Measurements from ENCODE around the gene OTOP3.
"Not testable (repeated sequence)": the region's sequence is repeated elsewhere in the genome, so short reads cannot be mapped to it uniquely, and the experiment has no call there.

Gene OTOP3

GRCh38 chr17:74935585-74936469 is at the start of gene OTOP3:
TSS of gene OTOP3 (plus strand) at chr17:74935898. CDS start at chr17:74935922, 24 bp downstream.
- no peak for DNase-seq

- DNase-seq = no peak
Measured at GRCh38 chr17:74888469-74888868, 47.2 kb upstream of the OTOP3 start.

- no peak for DNase-seq
Measured at GRCh38 chr17:74890554-74890953, 45.1 kb upstream of the OTOP3 start.

- no peak for DNase-seq
Measured at GRCh38 chr17:74892013-74892841, 43.5 kb upstream of the OTOP3 start.

- no peak for DNase-seq
Measured at GRCh38 chr17:74892974-74893911, 42.5 kb upstream of the OTOP3 start, which contains the start of gene FADS6. TSS of gene FADS6 (minus strand) at chr17:74893633. CDS start at chr17:74893595, 38 bp downstream.

GRCh38 chr17:74893936-74894671 is 41.6 kb upstream of the OTOP3 start:
- DNase-seq = no peak

- DNase-seq = no peak
Measured at GRCh38 chr17:74898376-74898946, 37.2 kb upstream of the OTOP3 start.

- no peak for DNase-seq
Measured at GRCh38 chr17:74900208-74900607, 35.5 kb upstream of the OTOP3 start.

GRCh38 chr17:74901353-74902135 is 34.2 kb upstream of the OTOP3 start:
- DNase-seq = no peak

- no peak for DNase-seq
Measured at GRCh38 chr17:74903034-74903433, 32.7 kb upstream of the OTOP3 start.

- no peak for DNase-seq
Measured at GRCh38 chr17:74903671-74904070, 32.0 kb upstream of the OTOP3 start.

- no peak for DNase-seq
Measured at GRCh38 chr17:74904687-74905409, 30.9 kb upstream of the OTOP3 start.

- not testable (repeated sequence) for DNase-seq
Measured at GRCh38 chr17:74906214-74906793, 29.4 kb upstream of the OTOP3 start.

- no peak for DNase-seq
Measured at GRCh38 chr17:74907012-74907411, 28.7 kb upstream of the OTOP3 start.

- not testable (repeated sequence) for DNase-seq
Measured at GRCh38 chr17:74909097-74909496, 26.6 kb upstream of the OTOP3 start.

- not testable (repeated sequence) for DNase-seq
Measured at GRCh38 chr17:74911423-74911822, 24.3 kb upstream of the OTOP3 start.

GRCh38 chr17:74916136-74916850 is 19.4 kb upstream of the OTOP3 start:
- no peak for DNase-seq

GRCh38 chr17:74916851-74917199 is 18.9 kb upstream of the OTOP3 start:
- DNase-seq = no peak

GRCh38 chr17:74917430-74917829 is 18.3 kb upstream of the OTOP3 start:
- DNase-seq = no peak

All from amniotic stem cell (primary cell).